Panc1 (cell line): ENCODE results near the gene FAM221B.

ENCODE experiments used
- CTCF ChIP-seq: fragments of 450-650 bp; IDR thresholded peaks from 2 replicates; pipeline ENCODE4 v1.5.1; 2017; ENCODE audit warnings: mild to moderate bottlenecking
- POLR2AphosphoS5 ChIP-seq: IDR thresholded peaks from 2 replicates; pipeline ENCODE4 v1.6.1; 2012; ENCODE audit warnings: mild to moderate bottlenecking, low read depth, low read length, moderate library complexity
- REST ChIP-seq, 2 experiments: IDR thresholded peaks; 2 replicates each; pipeline ENCODE4 v1.6.1; 2011 to 2012; ENCODE audit warnings: low read depth in 2 of 2, control low read depth in 1 of 2, low read length in 1 of 2, mild to moderate bottlenecking in 1 of 2, moderate library complexity in 1 of 2; ENCODE audit not compliant: insufficient read depth in 1 of 2
- SIN3A ChIP-seq: IDR thresholded peaks from 2 replicates; pipeline ENCODE4 v1.6.1; 2012; ENCODE audit warnings: low read depth, mild to moderate bottlenecking, low read length, moderate library complexity, borderline replicate concordance; ENCODE audit not compliant: insufficient read depth

- TF ChIP-seq CTCF (no peak), REST (IDR thresholded peaks at IDR 0.05; ENCODE audit: insufficient read depth in 1 of 2, low read depth in 2 of 2, low read length in 1 of 2) (no peak), POLR2AphosphoS5 (no peak), SIN3A (no peak)
These were observed 41.9 kb upstream of the FAM221B start, which contains the start of gene OR13J1 for GRCh38 chr9:35870351-35870923.
